Stimulated activated CD4-positive, alpha-beta T cell treated with anti-CD3 and anti-CD28 coated beads, Interleukin-4, amount 100 ng/mL, for 24 hours (primary cell): ENCODE measurements around the gene ERI2.

Source experiments
- DNase-seq: peaks from one replicate; pipeline ENCODE4 v3.0.0-alpha.2; 2020

The ERI2 gene, protein sequence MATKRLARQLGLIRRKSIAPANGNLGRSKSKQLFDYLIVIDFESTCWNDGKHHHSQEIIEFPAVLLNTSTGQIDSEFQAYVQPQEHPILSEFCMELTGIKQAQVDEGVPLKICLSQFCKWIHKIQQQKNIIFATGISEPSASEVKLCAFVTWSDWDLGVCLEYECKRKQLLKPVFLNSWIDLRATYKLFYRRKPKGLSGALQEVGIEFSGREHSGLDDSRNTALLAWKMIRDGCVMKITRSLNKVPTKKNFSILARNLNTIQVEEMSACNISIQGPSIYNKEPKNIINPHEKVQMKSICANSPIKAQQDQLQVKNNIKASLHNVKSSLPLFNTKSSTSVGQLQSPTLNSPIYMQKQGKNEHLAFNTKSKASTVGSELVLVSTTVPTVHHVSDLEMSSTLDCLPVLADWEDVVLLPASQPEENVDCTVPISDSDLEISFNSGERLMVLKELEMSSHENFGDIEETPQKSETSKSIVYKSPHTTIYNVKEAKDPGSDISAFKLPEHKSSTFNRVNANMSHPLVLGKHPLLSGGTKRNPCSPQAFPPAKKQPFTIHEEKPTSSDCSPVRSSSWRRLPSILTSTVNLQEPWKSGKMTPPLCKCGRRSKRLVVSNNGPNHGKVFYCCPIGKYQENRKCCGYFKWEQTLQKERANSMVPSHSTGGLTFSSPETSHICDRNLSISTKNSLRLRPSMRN

DNA sequence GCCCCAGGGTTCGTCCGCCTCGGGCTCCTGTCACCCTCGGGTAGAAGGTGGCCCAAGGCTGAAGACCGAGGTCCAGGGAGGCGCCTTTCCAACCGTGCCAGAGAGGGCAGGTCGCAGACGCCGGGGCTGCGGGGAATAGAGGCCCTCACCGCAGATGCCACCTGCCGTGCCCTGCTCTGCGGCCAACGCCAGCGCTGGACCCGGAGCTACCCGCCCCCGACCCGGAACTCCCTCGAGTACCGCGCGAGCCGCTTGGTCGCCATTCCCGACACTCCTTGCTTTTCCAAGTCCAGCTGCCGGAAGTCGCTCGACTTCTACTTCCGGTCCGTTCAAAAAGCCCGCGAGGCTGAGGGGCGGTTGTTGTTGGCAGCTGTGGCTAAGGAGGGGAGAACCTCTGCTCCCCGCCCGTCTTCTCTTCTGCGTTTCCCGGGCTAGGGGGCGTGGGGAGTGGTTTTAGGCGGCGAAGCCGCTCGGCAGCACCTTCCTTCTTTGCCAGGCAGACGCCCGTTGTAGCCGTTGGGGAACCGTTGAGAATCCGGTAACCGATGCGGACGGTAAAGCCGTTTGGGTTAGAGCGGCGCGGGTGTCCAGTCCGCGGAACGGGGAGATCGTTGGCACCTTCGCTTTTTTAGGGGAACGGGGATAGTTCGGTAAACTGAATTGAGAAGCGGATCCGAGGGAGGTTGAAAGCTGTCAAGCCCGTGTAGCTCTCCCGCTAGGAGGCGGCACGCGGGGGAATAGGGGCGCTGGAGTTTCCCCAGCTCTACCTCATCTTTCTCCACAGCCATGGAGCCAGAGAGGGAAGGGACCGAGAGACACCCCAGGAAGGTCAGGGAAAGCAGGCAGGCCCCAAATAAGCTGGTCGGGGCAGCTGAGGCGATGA lies at the start of gene ERI2, which contains the start of gene REXO5:
TSS of gene ERI2 (minus strand) at position 305 of the 883 bp plus-strand sequence. CDS start at position 263, 42 bp downstream.
TSS of gene REXO5 (plus strand) at position 360 of the 883 bp plus-strand sequence. CDS start at position 787, 427 bp downstream.
- DNase-seq: peak; percentile 79

DNA sequence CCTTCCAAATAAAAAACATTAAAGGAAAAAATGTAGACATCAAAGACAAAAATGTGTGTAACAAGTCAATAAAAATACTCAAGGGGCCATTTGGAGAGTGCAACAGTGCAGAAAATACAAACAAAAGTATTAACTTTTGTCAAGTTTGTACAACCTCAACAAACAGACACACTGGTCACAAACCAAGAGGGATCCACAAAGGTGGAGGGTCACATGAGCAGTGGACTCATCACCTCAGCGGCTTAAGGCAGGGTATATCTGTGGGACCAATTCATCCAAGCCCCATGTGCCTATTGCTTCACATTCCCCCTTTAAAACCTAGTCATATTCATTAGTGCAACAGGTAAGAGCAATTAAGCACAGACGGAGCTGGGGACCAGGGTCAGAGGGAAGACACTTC lies 48.7 kb upstream of the ERI2 start:
- no peak for DNase-seq

DNA sequence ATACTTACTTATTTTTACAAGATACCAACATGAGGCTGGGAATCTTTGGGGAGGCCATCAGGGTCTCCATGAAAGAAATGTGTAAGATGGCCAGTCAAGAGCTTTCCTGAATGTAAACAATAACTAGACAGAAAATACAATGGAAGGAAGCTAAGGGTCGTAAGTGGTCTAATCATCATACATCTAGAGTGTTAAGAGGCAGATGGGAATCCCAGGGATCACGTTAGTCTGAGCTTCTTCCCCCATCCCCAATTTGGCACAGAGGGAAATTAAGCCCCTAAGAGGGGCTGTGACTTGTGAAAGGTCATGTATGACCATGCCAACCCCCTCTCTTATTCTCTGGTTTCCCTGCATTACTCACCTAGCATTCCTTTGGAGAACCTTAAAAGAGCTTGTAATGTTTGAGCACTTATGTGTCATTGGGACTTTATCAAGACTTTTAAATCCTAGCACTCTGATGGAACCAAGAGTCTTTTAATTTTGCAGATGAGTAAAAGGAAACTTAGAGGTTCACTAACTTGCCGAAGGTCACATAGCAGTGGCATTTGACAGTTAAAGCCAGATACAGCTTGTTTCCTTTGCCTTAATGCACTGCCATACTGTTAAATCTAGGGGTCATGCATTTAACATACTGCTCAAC lies 47.8 kb upstream of the ERI2 start:
- DNase-seq: no peak

DNA sequence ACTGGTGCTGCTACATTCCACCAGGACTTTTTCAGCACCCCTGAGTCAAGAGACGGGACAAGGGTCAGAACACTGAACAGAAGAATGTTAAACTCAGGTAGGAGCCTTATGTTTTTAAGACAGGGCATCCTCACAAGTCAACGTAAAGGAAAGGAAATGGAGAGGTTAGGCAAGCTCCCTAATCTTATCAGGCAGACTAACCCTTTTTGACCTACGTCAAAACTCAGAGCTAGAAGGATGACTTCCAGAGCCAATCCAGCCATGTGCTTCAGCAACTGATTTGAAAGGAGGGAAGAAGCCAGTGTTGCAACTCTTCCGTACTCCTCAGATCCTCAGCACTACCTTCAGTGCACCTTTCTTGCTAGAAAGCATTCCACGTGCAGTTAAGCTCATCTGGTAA lies 46.9 kb upstream of the ERI2 start:
- DNase-seq: no peak

DNA sequence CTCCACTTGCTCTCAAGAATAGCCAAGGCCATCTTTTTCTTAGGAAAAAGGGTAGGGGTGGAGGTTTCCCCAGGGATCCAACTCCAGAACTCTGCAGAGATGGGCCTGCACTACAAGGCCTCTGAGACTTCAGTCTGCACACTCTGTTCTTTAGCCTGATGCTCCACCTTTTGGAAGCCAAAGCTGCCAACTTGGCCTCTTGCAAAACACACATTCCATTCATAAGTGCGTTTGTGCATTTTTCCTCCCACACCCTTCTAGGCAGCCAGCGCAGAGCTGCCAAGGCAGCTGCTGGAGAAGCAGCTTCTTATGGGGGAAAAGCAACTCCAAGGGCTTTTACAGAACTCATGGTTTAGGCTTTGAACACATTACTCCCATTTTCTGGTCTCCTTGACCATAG lies 45.3 kb upstream of the ERI2 start:
- no peak for DNase-seq

DNA sequence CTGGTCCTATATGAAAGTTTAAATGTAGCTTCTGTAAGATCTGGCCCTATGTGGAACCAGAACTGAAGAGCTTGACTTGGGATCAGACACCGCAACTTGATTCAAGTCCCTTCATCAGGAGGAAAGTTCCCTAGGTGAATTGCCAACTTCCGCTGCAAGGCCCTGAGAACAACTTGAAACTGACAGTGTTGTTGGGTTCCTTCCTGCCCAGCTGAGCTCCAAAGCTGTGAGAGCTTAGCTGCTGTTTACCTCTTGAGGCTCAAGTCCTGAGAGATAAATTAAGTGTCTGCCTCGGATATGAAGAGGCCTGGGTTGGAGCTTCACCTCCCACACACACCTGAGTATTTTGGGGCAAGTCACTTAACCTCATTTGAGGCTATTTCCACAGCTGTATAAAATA lies 44.7 kb upstream of the ERI2 start:
- no peak for DNase-seq

DNA sequence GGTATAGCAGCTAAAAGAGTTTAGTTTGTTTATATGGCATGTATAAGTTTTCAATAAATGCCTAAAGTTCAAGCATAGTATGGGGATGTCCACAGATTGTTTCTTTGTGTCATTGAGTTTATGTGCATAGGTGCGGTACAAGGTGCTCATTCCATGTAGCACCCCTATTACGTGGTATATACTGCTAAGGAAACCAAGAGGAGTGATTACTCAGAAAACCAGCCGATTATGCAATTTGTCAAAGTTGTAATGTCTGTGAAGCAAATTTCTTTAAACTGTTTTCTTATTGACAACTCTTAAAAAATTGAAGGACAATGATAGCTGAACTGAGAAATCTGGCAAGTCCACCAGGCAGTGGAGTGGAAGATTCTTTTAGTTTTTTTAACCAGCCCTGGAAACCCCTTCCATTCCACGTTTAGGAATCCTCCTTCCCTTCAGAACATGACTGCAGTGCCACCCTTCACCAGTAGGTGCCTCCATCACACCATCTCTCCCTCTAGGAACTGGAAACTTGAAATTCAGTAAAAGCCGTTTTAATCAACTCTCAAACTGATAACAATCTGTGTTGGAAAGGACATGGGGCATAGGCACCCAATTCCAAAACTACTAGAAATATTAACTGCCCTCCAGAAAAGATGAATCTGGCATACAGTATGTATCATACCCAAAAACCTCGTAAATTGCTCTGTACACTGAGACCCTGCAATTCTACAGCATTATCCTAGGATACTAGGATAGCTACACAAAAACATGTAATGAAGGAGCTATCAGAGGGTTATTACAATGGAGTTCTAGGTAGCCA lies 43.5 kb upstream of the ERI2 start:
- peak; percentile 74 for DNase-seq

DNA sequence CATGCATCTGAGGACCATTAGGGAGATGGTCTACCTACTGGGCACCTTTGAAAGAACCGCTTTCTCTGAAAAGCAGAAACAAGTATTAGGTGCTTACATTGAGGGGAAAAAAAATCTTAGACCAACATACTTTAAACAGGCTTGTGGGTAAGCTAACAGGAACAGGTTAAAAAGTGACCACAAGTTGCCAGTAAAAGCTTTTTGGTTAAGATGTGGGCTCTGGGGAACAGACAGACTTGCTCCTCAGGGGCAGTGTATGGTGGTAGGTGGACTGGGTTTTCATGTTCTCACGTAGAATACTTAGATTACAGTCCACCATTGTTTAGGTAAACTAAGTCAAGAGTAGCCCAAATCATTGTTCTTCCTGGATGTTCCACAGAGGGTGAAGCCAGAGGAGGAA lies 41.3 kb upstream of the ERI2 start:
- no peak for DNase-seq

DNA sequence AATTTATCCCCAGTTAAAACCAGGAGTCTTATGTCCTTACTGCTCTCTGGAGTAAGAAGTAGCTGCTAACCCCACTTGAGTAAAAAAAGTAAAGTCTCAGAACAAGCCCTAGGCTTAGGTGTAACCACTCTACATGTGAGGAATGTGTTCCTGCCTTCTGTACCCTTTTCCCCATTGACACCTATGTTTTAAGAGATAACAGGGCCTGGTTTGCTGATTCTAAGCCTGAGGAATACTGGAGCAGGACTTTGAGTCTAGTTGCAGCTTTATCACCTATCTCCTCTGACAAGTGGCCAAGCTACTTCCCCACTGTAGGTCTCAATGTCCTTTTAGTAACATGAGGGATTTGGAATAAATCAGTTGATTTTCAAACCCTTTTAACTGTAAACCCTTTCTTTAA lies 40.3 kb upstream of the ERI2 start:
- no peak for DNase-seq

DNA sequence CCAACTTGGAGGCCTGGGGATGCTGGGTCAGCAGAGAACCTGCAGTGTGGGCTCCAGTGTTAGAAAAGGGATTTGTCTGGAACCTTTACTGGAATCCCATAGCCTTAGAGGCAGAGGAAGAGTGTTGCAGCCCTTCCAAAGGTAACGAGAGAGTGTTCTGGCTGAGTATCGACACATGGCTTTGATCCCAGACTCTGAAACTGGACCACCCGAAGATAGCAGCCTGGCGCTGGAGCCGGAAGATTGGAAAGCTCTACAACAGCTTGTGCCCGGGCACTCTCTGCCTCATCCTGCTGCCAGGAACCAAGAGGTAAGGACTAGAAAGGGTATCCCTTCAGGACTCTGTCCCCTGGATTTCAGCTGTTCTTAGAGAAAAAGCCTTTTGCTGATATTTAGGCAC lies 39.8 kb upstream of the ERI2 start:
- no peak for DNase-seq

DNA sequence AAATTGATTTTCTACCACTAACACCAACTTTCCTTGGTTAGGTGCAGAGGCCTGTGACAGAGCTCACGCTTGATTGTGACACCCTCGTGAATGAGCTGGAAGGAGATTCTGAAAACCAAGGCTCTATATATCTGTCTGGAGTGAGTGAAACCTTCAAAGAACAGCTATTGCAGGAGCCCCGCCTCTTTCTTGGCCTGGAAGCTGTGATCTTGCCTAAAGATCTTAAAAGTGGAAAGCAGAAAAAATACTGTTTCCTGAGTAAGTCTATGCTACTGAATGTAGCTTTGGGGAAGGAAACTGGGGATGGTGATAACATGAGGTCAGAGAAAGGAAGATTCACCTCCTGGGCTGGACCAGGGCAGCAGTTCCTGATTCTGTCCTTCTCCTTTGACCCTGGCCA lies 38.3 kb upstream of the ERI2 start:
- no peak for DNase-seq

DNA sequence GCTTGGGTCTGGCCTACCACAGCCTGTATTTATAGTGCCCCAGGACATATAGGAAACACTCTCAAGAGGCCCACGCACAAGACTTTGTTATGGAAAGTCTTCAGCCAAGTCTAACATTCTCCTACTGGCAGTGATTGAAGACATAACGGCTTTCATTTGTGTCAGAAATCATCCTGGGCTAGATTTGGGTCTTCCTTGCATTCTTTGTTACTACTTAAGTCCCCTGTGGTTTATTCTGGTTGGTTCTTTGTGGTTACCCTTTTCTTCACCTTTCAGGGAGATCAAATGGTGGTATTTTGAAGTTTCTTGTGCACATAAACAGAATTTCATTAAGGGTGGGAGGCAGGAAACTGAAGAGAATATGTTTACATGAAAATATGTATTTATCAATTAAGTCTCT lies 37.8 kb upstream of the ERI2 start:
- DNase-seq: no peak

DNA sequence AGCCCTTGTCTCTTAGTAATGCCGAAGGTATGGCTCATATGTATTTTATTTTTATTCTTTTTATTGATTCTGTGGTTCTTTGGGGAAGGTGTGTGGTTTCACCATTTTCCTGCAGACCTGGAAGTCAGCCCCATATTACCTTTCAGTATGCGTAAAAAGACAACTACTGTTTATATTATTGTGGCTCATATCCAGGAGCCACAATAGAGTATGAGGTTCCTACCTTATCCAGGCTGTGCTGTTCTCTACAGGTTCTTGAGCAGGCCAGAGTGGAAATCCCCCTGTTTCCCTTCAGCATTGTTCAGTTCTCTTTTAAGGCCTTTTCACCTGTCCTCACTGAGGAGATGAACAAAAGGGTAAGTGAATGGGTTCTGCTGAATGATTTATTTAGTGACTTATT lies 33.2 kb upstream of the ERI2 start:
- no peak for DNase-seq

DNA sequence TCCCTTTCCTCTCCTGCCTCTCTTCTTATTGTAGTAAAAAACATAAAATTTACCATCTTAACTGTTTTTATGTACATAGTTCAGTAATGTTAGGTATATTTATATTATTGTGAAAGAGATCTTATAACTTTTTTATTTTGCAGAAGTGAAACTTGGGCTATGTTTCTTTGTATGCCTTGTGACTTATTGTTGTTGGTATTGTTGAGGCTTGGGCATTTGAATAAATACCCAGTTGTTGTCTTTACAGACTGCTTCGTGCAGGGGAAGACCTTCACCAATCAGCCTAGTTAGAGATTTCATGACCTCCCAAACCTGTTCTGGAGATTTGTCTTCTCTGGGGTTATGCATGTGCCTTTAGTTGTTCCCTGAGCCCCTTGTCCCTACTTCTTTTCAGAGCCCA lies 32.0 kb upstream of the ERI2 start:
- no peak for DNase-seq

DNA sequence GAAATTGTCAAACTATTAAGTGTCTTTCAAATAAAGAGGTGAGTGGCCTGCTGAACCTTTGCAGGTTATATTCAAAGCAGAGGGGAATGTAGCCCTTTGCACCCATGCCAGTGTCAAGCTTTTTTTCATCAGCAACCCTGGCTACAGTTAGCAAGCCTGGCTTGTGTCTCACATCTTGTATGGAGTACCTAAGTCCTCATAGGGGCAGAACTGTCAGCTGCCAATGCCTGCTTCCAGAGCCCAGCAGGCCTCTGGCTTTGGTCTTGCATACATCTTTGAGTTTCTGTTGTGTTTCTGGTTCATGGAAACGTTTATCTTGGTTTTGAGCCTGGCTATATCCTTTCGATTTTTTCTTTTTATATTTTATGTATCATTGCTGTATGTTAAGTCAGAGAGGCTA lies 26.8 kb upstream of the ERI2 start:
- no peak for DNase-seq

DNA sequence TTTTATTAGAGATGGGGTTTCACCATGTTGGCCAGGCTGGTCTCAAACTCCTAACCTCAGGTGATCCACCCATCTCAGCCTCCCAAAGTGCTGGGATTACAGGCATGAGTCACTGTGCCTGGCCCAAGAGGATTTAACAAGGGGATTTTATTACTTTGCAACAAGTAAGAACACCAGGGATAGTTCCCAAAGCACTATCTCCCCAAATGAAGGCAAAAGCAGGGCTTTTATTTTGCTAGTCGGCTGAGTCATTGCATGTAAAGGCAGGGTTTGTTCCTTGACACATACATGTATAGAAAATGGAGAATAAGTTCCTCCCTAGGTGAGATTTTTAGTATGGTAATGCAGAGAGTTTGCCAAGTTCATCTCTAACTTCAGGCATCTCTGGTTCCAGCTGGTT lies 24.1 kb upstream of the ERI2 start:
- no peak for DNase-seq

DNA sequence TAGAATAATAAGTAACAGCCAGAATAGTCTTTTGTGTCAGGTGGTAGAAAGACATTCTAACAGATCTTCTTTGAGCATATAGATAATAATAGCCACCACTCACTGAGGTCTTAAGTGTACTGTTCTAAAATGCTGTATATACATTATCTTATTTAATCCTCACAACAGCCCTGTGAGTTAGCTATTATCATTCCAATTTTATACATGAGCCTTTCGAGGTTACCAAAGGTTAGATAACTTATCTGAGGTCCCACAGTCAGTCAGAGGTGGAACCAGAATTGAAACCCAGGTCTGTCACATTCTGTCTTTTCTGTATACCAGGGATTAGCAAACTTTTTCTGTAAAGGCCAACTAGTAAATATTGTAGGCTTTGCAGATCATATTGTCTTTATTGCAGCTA lies 23.3 kb upstream of the ERI2 start:
- DNase-seq: no peak

DNA sequence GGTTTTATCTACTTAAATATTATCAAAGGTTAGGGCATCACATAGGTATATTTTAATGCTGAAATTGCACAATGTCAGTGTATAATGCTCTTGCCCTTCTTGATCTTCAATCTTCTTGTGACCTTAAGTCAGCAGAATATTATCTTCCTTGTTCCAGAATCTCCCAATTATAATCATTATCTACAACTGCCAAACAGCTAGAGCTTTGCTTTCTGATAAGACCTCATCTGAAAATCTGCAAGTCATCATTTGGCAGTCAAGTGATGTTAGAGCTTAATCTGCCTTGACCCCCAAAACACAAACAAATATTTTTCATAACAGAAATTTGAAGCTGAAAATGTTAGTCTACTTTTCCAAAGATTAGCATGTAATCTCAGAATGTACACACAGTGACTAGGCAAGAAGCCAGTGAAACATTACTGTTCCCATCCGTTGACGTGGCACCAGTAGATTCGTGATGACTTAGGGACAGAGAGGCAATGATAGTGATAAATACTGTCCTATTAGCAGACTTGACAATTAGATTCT lies 19.8 kb upstream of the ERI2 start:
- no peak for DNase-seq

DNA sequence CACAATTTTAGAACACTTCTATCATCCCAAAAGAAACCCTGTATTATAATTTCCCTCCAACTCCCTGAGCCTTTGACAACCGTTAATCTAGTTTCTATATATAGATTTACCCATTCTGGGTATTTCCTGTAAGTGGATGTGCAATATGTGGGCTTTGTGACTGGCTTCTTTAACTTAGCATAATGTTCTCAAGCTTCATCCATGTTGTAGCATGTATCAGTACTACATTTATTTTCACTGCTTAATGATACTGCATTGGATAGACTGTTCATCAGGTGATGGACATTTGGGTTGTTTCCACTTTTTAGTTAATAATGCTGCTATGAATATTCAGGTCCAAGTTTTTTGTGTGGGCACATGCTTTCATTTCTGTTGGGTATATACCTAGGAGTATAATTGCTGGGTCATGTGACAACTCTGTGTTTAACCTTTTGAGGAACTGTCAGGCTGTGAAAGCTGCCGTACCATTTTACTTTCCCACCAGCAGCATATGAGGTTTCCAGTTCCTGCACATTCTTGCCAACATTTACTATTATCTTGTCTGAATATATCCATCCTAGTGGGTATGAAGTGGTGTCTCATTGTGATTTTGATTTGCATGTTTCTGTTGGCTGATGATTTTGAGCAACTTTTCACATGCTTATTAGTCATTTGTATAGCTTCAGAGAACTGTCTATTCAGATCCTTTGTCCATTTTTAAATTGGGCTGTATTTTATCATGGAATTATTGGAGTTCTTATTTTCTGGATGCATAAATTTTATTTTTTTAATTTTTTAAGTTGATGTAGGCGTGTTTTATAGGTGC lies 16.5 kb upstream of the ERI2 start:
- DNase-seq: no peak

DNA sequence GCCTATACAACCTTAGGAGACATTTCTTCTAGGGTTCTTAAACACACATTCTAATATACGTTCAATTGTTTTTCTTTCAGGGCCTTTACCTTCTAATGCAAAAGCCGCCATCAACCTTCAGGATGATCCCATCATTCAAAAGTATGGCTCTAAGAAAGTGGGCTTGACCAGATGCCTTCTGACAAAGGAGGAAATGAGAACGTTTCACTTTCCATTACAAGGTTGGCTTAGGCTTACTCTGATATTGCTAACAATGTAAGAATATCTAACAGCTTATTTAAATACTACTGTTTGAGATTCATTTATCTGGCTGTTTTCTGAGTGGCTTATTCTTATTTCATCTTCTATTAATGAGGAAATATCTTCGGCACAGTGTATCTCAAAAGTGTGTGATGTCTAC lies 15.4 kb upstream of the ERI2 start:
- no peak for DNase-seq
